GM18861 (cell line): ENCODE results near the gene SPON1.
"Not testable (repeated sequence)": the region's sequence is repeated elsewhere in the genome, so short reads cannot be mapped to it uniquely, and the experiment has no call there.

Experiments
- ATAC-seq: cut with Tn5 transposase; IDR thresholded peaks from one replicate; pipeline ENCODE4 v1.9.1; 2021; ENCODE audit not compliant: unreplicated experiment

Gene SPON1

GRCh38 chr11:14230407-14230806 lies 267.9 kb downstream of the SPON1 start:
- no peak for ATAC-seq

DNA sequence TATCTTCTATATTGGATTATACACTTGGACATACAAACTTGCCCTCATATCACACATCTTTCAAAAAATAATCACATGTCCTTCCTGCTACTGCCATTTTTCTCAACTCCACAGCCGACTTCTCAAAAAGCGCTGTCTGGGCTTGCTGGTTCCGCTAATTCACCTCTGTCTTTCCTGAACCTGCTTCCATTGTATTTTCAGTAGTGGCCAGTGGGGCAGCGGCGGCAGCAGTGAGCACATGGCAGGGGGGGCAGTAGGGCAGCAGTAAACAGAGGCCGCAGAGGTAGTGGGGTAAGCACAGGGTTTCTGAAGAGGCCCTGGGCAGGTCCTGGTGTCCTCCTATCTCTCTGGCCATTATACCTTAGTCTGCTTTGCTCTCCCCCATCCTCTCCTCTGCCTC lies 270.1 kb downstream of the SPON1 start:
- no peak for ATAC-seq

DNA sequence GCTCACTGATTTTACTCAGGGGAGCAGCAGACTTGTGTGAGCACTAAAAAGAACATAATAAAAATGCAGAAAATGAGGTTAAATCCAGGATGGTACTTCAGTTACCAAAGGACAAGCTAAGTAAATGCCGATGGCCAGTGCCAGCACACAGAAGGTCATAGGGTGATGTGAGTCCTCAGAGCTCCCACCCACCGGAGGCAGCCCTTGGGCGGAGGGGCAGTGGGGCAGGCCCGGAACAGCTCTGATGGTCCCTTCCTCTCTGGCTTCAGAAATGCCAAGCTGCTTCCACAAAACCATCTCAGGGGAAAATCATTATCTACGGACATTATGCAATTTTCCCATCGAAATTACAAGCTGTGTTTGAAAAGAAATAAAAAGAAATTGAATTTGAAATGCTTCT lies 271.9 kb downstream of the SPON1 start:
- ATAC-seq: no peak

GRCh38 chr11:14235701-14236100 lies 273.2 kb downstream of the SPON1 start:
- ATAC-seq: no peak

- peak; percentile 96 for ATAC-seq
These were observed 275.0 kb downstream of the SPON1 start for GRCh38 chr11:14237444-14237961.

DNA sequence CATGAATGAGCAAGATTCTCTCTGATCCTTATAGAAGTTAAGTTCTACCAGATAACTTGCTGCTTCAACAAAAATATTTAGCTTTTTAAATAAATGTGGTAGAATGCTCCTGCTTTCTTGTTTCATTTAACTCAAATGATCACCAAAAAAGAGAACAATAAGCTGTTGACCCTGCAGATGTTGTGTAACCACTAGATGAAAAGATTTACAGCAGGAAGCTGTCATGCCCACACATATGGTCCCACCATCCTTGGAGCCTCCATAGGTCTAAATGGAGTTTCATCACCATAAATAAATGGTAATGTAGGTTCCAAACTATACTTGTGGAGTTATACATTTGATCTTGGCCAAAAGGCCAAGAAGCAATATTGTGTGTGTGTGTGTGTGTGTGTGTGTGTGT lies 277.7 kb downstream of the SPON1 start:
- no peak for ATAC-seq

DNA sequence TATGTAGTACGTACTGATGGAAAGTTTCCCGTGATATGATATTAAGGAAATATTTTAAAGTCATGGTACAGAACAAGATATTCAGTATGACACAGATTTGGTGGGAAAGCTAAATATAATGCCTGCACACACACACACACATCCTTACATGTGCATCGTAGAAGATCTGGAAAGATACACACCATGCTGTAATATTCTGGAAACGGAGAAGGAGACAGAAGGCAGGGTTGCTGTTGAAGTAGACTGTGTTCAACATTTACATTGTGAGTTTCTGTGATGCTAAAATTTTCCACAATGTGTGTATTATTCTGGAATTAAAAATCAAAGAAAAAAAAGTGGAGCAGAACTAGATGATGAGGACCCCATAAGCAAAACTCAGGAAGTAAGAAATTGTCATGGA lies 278.4 kb downstream of the SPON1 start:
- no peak for ATAC-seq

DNA sequence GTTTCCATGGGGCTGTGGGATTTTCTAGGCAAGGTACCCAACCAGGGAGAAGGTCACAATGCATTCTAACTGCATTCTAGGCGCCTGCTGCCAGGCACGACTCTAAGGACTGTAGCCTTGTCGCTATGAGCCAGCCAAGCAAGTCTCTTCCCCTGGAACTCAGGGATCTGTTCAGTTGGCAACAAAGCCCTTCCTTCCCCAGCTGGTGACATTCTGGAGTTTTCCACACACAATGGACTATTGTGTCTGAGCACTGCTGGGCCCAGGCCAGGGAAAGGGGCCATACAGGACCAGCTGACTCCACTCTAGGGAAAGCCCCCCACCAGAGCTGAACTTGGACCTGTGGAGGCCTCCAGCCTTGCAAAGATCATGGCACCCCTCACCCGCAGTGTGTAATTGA lies 279.7 kb downstream of the SPON1 start:
- ATAC-seq: no peak

DNA sequence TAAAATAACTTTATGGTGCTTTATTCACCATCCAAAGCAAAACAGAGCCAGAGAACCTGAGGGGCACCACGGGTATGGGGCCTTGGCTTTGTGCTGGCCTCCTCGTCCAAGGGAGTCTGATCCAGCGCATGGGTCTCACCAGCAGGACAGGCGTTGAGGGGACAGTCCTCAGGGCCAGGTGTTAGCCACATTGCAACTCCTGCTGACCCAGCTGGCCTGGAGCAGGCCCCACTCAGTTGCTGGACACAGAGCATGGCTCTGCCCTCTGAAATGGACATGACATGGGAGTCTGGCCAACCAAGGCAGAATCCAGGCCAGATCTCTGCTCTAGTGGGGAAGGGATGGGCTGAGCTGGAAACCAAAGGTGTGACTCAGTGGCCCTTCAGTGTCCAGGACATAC lies 280.2 kb downstream of the SPON1 start:
- ATAC-seq: no peak

DNA sequence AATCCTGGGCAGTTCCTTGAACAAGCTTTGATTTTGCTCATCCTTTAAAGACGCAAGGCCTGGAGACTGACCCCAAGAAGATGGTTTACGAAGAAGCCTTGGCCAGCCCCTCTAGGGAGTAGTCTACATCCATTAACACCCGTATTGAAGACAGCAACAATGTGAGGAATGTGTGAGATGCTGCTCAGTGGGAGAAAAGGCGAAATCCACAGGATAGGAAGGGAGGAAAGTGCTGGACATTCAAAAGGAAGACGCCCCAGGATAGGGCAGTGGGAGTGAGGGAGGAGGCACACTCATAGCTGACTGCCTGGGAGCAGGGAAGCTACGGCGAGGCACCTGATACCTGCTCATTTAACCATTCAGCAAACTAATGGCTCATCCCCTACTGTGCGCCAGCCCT lies 282.4 kb downstream of the SPON1 start:
- no peak for ATAC-seq

DNA sequence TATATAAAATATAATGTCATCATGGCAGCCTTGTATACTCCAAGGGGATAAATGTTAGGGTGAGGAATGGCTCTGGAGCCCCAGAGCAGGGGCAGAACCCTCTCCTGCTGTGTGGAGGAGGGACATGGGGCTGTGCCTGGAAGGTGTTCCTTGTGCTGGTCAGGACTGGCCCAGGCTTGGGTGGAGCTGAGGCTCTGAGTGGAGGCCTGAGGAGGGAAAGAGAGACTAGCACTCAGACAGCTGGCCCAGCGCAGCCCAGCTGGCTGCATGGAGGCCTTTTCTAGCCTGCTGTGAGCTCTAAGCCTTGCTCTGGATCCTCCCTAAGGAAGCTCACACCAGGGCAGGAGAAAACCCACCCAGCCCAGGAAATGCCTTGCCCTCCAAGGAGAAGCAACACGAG lies 282.9 kb downstream of the SPON1 start:
- no peak for ATAC-seq

- ATAC-seq: no peak
These were observed 286.1 kb downstream of the SPON1 start for GRCh38 chr11:14248580-14248981.

DNA sequence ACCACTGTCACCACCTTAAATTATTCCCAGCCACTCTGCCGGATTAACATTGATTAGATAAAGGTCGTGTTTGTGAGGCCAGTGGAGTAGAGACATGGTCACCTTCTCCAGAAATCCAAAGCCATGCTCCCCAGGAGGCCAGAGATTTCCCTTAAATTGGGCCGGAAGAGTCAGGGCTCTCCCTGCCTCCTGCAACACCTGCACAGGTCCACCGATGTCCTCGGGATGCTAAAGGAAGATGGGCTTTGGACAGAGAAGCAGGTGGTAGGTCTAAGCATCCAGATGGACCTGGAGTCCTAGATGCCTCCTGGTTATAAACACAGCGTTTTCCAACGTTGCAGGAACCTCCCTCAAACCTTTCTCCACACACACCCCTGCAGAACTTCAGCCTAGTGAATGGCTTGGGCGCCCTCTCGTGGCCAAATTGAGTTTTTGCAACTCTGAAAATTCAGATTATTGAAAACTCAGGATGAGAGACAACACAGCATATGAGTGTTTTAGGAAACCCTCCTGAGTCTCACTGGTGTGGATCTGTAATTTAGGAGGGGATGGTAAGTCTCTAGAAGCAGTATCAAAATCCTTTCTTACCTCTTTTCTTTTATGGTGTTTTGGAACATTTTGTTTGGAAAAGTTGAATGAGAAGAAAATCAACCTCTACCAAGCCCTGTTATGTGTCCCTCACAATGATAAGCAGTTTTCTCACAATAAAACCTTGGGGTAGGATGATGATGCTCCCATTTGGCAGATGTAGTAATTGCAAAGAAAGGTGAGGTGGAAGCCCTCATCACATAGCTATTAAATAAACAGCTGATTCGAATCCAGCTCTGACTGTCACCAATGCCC lies 286.8 kb downstream of the SPON1 start:
- peak; percentile 41 for ATAC-seq

DNA sequence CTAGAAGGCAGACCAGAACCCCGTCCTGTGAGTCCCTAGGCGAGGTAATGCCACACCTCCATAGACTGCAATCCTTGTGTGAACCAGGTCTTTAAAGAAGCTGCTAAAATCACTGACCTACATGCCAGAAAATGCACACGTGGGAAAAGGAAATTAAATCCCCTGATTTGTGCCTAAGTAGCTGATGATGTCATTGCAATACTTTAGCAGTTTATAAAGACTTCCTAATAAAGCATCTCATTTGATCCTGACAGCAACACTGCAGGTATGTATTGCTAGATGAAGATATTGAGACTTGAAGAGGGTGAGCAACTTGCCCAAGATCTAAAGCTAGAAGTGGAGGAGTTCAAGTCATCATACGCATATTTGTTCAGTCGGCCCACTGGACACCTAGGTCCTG lies 289.2 kb downstream of the SPON1 start:
- ATAC-seq: no peak

DNA sequence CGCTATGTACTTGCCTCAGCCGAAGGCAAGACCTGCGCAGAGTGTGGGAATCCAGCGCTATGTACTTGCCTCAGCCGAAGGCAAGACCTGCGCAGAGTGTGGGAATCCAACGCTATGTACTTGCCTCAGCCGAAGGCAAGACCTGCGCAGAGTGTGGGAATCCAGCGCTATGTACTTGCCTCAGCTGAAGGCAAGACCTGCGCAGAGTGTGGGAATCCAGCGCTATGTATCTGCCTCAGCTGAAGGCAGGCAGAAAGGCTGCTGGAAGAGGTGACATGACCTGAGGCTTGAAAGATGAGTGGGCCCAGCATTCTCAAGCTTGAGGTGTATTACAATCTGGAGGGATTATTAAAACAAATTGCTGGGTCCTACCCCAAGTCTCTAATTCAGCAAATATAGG lies 290.0 kb downstream of the SPON1 start:
- ATAC-seq: not testable (repeated sequence)

- no peak for ATAC-seq
These were observed 290.9 kb downstream of the SPON1 start for GRCh38 chr11:14253421-14253820.

GRCh38 chr11:14253840-14254239 lies 291.3 kb downstream of the SPON1 start:
- no peak for ATAC-seq

GRCh38 chr11:14254533-14255237 lies 292.2 kb downstream of the SPON1 start:
- ATAC-seq: no peak

DNA sequence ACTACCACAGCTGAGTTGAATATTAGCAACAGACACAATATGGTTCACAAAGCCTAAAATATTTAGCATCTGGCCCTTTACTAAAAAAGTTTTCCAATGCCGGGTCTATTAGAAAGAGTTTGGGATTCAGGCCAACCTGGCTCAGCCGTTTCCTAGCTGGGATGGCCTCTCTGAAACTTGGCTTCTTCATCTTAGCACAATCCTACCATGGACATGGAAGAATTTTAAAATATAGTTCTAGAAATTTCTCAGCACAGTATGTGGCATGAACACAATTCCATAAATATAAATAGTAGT lies 292.7 kb downstream of the SPON1 start:
- ATAC-seq: no peak

GRCh38 chr11:14258221-14258935 lies 295.9 kb downstream of the SPON1 start:
- no peak for ATAC-seq

- no peak for ATAC-seq
These were observed 296.8 kb downstream of the SPON1 start for GRCh38 chr11:14259186-14259784.
